ENCODE results near the gene NPM1. TPM values are rescaled to one million over a fixed set of nuclear protein-coding genes. Genes with fewer than 3 reads are reported as not detected.

Gene NPM1
- total RNA-seq, 1 experiment from 2014 or later, result 3,194 TPM

- DNase-seq (ENCODE audit: low spot score), result no peak
- in situ Hi-C loops (cut with HindIII; ENCODE audit: low sequenced_read_pairs), result no loop called here
Measured at GRCh38 chr5:171422902-171423663, 35.4 kb downstream of the NPM1 start.

- in situ Hi-C loops (cut with HindIII; ENCODE audit: low sequenced_read_pairs), result no loop called here
- DNase-seq (ENCODE audit: low spot score), result no peak
Measured at GRCh38 chr5:171424726-171425125, 37.1 kb downstream of the NPM1 start.

DNA sequence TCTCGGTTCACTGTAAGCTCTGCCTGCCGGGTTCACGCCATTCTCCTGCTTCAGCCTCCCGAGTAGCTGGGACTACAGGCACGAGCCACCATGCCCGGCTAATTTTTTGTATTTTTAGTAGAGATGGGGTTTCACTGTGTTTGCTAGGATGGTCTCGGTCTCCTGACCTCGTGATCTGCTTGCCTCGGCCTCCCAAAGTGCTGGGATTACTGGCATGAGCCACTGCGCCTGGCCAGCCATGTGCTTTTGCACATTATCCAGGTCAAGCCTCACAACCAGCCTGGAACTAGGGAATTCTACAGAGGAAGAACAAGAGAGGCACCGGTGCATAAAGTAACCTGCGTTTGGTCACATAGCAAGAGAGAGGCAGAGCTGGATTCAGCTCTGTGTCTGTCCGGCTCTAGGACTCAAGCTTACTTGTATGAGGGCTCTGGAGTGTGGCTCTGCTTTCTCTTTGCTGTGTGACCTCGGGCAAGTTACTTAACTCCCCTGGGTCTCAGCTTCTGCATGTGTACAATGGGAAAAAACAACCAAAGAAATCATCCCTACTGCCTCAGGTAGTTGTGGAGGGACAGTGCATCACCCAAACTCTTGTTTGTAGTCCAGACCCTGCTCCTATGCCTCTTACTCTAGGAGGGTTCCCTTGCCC, 38.1 kb downstream of the NPM1 start:
- no peak for DNase-seq (ENCODE audit: low spot score)
- in situ Hi-C loops (cut with HindIII; ENCODE audit: low sequenced_read_pairs), result no loop called here

GRCh38 chr5:171426266-171426665, 38.6 kb downstream of the NPM1 start:
- no peak for DNase-seq (ENCODE audit: low spot score)
- in situ Hi-C loops (cut with HindIII; ENCODE audit: low sequenced_read_pairs), result no loop called here

DNA sequence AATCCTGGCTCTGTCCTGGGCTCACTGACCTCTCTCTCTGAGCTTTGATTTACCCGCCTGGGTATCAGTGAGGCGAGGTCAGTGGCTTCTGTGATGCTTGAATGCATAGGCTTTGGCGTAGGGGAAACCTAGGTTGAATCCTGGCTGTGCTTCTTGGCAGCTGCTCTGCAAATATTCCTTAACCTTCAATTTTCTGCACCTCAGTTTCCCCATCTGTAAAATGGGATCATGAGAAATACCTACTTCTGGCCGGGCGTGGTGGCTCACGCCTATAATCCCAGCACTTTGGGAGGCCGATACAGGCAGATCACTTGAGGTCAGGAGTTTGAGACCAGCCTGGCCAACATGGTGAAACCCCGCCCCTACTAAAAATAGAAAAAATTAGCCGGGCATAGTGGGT, 39.0 kb downstream of the NPM1 start:
- in situ Hi-C loops (cut with HindIII; ENCODE audit: low sequenced_read_pairs), result no loop called here
- DNase-seq (ENCODE audit: low spot score), result no peak

DNA sequence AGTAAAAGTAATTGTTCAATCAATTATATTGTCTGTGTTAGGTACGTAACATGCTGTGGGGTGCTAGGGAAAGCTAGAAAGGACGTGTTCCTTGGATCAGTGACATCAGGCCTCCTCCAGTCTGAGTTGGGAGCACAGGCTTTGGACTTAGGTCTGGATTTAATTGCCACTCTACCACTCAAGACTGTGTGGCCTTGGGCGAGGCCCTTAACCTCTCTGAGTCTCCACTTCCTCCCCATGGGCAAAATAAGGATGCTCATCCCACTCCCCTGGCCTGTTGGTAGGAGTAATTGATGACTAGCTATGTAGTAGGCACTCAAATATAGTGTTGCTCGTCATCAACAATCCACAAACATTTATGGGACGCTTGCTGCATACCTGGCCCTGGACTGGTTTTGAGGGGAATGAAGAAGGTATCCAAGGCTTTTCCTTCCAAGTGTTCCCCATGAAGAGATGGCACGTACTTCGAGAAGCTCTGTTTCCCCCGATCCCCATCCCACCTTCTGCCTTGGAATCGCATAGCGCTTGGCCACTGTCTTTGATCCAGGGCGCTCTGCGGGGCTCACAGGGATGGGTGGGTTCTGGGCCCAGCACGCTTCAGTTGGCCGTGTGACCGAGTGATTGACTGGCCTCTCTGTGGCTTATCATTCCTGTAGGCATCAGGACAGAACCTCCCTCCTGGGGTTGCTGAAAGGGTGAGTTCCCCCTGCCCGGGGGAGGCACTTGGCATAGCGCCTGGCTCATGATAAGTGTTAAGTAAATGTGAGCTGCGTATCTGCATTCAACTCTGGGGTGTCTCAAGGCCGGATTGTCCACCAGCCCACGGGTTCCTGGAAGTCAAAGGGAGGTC, 39.9 kb downstream of the NPM1 start:
- in situ Hi-C loops (cut with HindIII; ENCODE audit: low sequenced_read_pairs), result no loop called here
- DNase-seq (ENCODE audit: low spot score), result no peak

GRCh38 chr5:171428168-171428696, 40.6 kb downstream of the NPM1 start:
- in situ Hi-C loops (cut with HindIII; ENCODE audit: low sequenced_read_pairs), result no loop called here
- DNase-seq (ENCODE audit: low spot score), result no peak

GRCh38 chr5:171428809-171429542, 41.3 kb downstream of the NPM1 start:
- DNase-seq (ENCODE audit: low spot score), result no peak
- in situ Hi-C loops (cut with HindIII; ENCODE audit: low sequenced_read_pairs), result no loop called here

DNA sequence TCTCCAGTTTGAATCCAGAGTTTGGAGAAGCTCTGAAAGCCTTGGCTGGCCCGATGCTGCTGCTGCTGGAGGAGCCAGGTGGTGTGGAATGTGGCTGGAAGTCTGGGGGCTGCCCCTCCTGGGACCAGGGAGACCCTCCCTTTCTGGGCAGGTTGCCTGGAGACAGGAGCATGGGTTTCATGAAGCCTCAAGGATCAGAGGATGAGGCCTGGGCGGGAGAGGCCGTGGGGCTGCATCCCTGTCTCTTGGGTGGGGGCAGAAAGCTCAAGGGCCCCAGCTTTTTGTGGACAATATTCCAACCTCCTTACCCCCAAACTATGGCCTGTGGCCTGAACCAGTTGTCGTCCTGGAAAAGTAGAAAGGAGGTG, 41.9 kb downstream of the NPM1 start:
- no peak for DNase-seq (ENCODE audit: low spot score)
- in situ Hi-C loops (cut with HindIII; ENCODE audit: low sequenced_read_pairs), result no loop called here

DNA sequence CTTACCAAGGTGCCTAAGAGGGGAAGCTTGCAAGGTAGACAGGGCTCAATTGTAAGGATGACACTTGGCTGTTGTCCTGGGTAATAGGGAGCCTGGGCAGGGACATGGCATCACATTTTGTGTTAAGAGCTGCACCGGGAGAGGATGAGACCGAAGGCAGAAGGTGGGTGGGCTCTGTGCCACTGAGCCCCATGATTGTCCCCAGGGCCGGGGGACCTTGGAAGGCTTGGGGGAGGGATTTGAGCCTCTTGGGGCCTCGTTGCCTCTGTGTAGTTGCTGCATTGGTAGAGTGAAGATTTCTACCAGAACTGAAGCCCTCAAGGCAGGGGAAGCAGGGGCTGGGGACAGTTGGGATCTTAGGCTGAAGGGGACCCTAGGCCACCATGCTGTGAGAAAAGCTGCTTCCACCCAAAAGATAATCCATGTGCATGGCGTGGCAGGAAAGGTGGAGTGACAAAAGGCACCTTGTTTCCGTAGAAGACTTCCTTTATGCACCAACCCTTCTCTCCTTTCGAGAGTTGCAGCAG, 43.7 kb downstream of the NPM1 start:
- DNase-seq (ENCODE audit: low spot score), result no peak
- in situ Hi-C loops (cut with HindIII; ENCODE audit: low sequenced_read_pairs), result no loop called here

- no peak for DNase-seq (ENCODE audit: low spot score)
- in situ Hi-C loops (cut with HindIII; ENCODE audit: low sequenced_read_pairs), result no loop called here
Measured at GRCh38 chr5:171432076-171432475, 44.4 kb downstream of the NPM1 start.

- no peak for DNase-seq (ENCODE audit: low spot score)
- in situ Hi-C loops (cut with HindIII; ENCODE audit: low sequenced_read_pairs), result no loop called here
Measured at GRCh38 chr5:171432583-171433351, 45.1 kb downstream of the NPM1 start.

- in situ Hi-C loops (cut with HindIII; ENCODE audit: low sequenced_read_pairs), result no loop called here
- no peak for DNase-seq (ENCODE audit: low spot score)
Measured at GRCh38 chr5:171433352-171433698, 45.7 kb downstream of the NPM1 start.

- in situ Hi-C loops (cut with HindIII; ENCODE audit: low sequenced_read_pairs), result no loop called here
Measured at GRCh38 chr5:171433982-171434676, 46.5 kb downstream of the NPM1 start.

GRCh38 chr5:171434874-171435273, 47.2 kb downstream of the NPM1 start:
- DNase-seq (ENCODE audit: low spot score), result no peak
- in situ Hi-C loops (cut with HindIII; ENCODE audit: low sequenced_read_pairs), result no loop called here

More at GRCh38 chr5:171433982-171434676, 46.5 kb downstream of the NPM1 start:
- DNase-seq (ENCODE audit: low spot score), result no peak

- in situ Hi-C loops (cut with HindIII; ENCODE audit: low sequenced_read_pairs), result no loop called here
Measured at GRCh38 chr5:171435908-171436307, 48.3 kb downstream of the NPM1 start.

DNA sequence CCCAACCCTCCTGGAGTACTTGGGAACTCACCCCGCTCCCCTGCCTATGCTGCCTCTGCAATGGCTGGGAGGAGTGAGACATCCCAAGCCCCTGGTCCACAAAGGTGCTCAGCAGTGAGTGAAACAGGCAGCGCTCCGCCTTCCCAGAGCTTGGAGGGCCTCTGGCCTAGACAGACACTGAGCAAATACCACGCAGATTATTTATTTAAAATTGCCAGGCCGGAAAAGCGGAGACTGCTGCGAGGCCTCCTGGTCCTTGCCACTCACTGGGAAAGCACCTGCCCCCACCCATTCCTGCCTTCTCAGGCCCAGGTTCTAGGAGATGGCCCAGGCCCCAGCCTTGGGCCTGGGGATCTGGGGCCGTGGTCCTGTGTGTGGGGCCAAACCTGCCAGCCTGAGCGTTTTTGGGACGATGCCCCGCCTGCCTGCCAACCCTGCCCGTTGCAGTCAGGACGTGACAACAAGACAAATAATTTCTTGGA, 49.2 kb downstream of the NPM1 start:
- in situ Hi-C loops (cut with HindIII; ENCODE audit: low sequenced_read_pairs), result no loop called here
- DNase-seq (ENCODE audit: low spot score), result no peak

More at GRCh38 chr5:171435908-171436307, 48.3 kb downstream of the NPM1 start:
- no peak for DNase-seq (ENCODE audit: low spot score)

All from G401 (cell line).